Measurements from ENCODE around the gene MRPL51.

Gene MRPL51

GRCh38 chr12:6458281-6459003, 34.6 kb downstream of the MRPL51 start:
- no peak for DNase-seq

GRCh38 chr12:6457220-6457945, 35.7 kb downstream of the MRPL51 start:
- DNase-seq, result no peak

- DNase-seq, result no peak
Measured at GRCh38 chr12:6452944-6453630, 40.0 kb downstream of the MRPL51 start.

- DNase-seq, result no peak
Measured at GRCh38 chr12:6452245-6452943, 40.7 kb downstream of the MRPL51 start.

- DNase-seq, result peak; percentile 82
Measured at GRCh38 chr12:6451348-6452244, 41.5 kb downstream of the MRPL51 start, which contains the start of gene TAPBPL. TSS of gene TAPBPL (plus strand) at chr12:6452042. CDS start at chr12:6452249, 207 bp downstream.

GRCh38 chr12:6450869-6451347, 42.2 kb downstream of the MRPL51 start:
- no peak for DNase-seq

- DNase-seq, result peak; percentile 20
Measured at GRCh38 chr12:6450091-6450868, 42.8 kb downstream of the MRPL51 start.

- no peak for DNase-seq
Measured at GRCh38 chr12:6444704-6445688, 48.1 kb downstream of the MRPL51 start, which contains the start of gene CD27. TSS of gene CD27 (plus strand) at chr12:6444955. CDS start at chr12:6445096, 141 bp downstream.

GRCh38 chr12:6444031-6444430, 49.0 kb downstream of the MRPL51 start:
- no peak for DNase-seq

- no peak for DNase-seq
Measured at GRCh38 chr12:6443361-6443983, 49.6 kb downstream of the MRPL51 start.

- no peak for DNase-seq
Measured at GRCh38 chr12:6442836-6443235, 50.2 kb downstream of the MRPL51 start.
